ENCODE data around the gene SH3RF1.
"Not testable (repeated sequence)": the region's sequence is repeated elsewhere in the genome, so short reads cannot be mapped to it uniquely, and the experiment has no call there.

SH3RF1 gene

GRCh38 chr4:169198167-169198566 lies 72.6 kb downstream of the SH3RF1 start:
- no peak for DNase-seq

GRCh38 chr4:169197206-169197605 lies 73.5 kb downstream of the SH3RF1 start:
- not testable (repeated sequence) for DNase-seq

GRCh38 chr4:169195032-169195431 lies 75.7 kb downstream of the SH3RF1 start:
- no peak for DNase-seq

GRCh38 chr4:169189968-169190367 lies 80.8 kb downstream of the SH3RF1 start:
- DNase-seq, result not testable (repeated sequence)

- no peak for DNase-seq
Observed at GRCh38 chr4:169189372-169189771, 81.4 kb downstream of the SH3RF1 start.

- DNase-seq, result no peak
Observed at GRCh38 chr4:169188204-169188603, 82.6 kb downstream of the SH3RF1 start.

GRCh38 chr4:169185133-169185956 lies 85.4 kb downstream of the SH3RF1 start:
- DNase-seq, result no peak

- DNase-seq, result no peak
Observed at GRCh38 chr4:169184686-169185085, 86.1 kb downstream of the SH3RF1 start.

GRCh38 chr4:169184236-169184635 lies 86.5 kb downstream of the SH3RF1 start:
- DNase-seq, result no peak

- DNase-seq, result no peak
Observed at GRCh38 chr4:169183581-169183980, 87.2 kb downstream of the SH3RF1 start.

- DNase-seq, result no peak
Observed at GRCh38 chr4:169179609-169180521, 90.9 kb downstream of the SH3RF1 start.

GRCh38 chr4:169178092-169178491 lies 92.7 kb downstream of the SH3RF1 start:
- not testable (repeated sequence) for DNase-seq

GRCh38 chr4:169175476-169175875 lies 95.3 kb downstream of the SH3RF1 start:
- DNase-seq, result no peak

GRCh38 chr4:169175035-169175434 lies 95.7 kb downstream of the SH3RF1 start:
- DNase-seq, result no peak

GRCh38 chr4:169174247-169174646 lies 96.5 kb downstream of the SH3RF1 start:
- DNase-seq, result no peak

- no peak for DNase-seq
Observed at GRCh38 chr4:169167957-169168858, 102.5 kb downstream of the SH3RF1 start.

GRCh38 chr4:169164669-169165415 lies 105.9 kb downstream of the SH3RF1 start:
- no peak for DNase-seq

GRCh38 chr4:169163947-169164668 lies 106.6 kb downstream of the SH3RF1 start:
- DNase-seq, result no peak

- DNase-seq, result no peak
Observed at GRCh38 chr4:169163495-169163894, 107.3 kb downstream of the SH3RF1 start.

- DNase-seq, result no peak
Observed at GRCh38 chr4:169160825-169161224, 109.9 kb downstream of the SH3RF1 start.

GRCh38 chr4:169159624-169160171 lies 111.1 kb downstream of the SH3RF1 start:
- DNase-seq, result no peak
